ENCODE data around the gene OR7G1.

OR7G1 gene

DNA sequence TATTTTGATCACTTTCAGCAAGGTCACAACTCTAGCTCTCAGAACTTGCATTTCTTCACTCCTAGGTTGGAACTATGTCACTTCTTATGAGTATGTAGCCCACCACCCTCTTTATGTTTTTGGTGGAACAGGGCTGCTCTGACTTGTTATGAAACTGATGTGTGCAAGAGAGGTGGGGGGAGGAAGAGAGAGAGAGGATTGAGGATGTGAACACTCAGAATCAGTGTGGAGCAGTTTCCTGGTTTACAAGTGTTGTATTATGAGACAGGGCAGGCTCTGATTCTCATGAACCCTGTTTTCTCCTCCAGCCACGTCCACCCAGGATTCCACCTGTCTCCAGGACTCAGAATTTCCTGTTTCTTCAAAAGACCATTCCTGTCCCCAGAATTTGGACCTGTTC lies 40.7 kb upstream of the OR7G1 start:
- H2BK15ac ChIP-seq (ENCODE audit: low read length): no peak overlapping the region
- no peak overlapping the region for H2BK120ac ChIP-seq (ENCODE audit: low read depth, low read length)
- no peak overlapping the region for H4K91ac ChIP-seq (ENCODE audit: low read depth, low read length, poor library complexity)
- no peak for DNase-seq (ENCODE audit: low spot score)
- no peaks in the 10 kb centered on the region for H3K4me1 ChIP-seq (ENCODE audit: control insufficient read depth in 2 of 2, insufficient read depth in 1 of 2, low read depth in 1 of 2, low read length in 2 of 2)
- H3K36me3 ChIP-seq (replicated peaks in 1 of 2; ENCODE audit: control insufficient read depth in 2 of 2, insufficient read depth in 2 of 2, low read length in 2 of 2): peaks cover 64 to 92% of the 10 kb centered on the region in 2 donors
- no peak overlapping the region for H2BK12ac ChIP-seq (ENCODE audit: low read length)
- no peak overlapping the region for H2BK5ac ChIP-seq (ENCODE audit: low read length)
- H3K27ac ChIP-seq (replicated peaks; ENCODE audit: low read length): no peak overlapping the region
- no peak overlapping the region for H3K4me3 ChIP-seq (ENCODE audit: low read length in 2 of 2)
- no peak overlapping the region for H3K23ac ChIP-seq (ENCODE audit: low read depth, low read length, poor library complexity)
- no peak overlapping the region for H3K4me2 ChIP-seq (ENCODE audit: insufficient read depth, low read length, poor library complexity, severe bottlenecking)
- WGBS, 2 donors (ENCODE audit: extremely low coverage in 2 of 2, insufficient read length in 2 of 2, insufficient replicate concordance in 1 of 2): no CpG with 5 or more reads among the region's 1 CpG
- H2AFZ ChIP-seq (ENCODE audit: low read length): no peak overlapping the region
- no peak overlapping the region for H2AK5ac ChIP-seq (ENCODE audit: low read depth, low read length)
- no peak overlapping the region for H4K8ac ChIP-seq (ENCODE audit: low read depth, low read length)
- no peak overlapping the region for H3K9ac ChIP-seq (ENCODE audit: low read depth, low read length, poor library complexity)
- peaks cover 59 to 94% of the 10 kb centered on the region in 2 donors for H3K9me3 ChIP-seq (replicated peaks in 1 of 2; ENCODE audit: control insufficient read depth in 2 of 2, insufficient read depth in 1 of 2, low read depth in 1 of 2, low read length in 2 of 2)
- H3K27me3 ChIP-seq (ENCODE audit: control insufficient read depth in 3 of 3, insufficient read depth in 3 of 3, low read depth in 1 of 3, low read length in 3 of 3): no peaks in the 10 kb centered on the region
- no peak overlapping the region for H3K18ac ChIP-seq (ENCODE audit: low read length)
- H3K4ac ChIP-seq (ENCODE audit: low read length): no peak overlapping the region
- no peak overlapping the region for H3K14ac ChIP-seq (ENCODE audit: low read length)
- peaks cover 2% of the 10 kb centered on the region for H3K79me1 ChIP-seq (ENCODE audit: low read depth, low read length)

DNA sequence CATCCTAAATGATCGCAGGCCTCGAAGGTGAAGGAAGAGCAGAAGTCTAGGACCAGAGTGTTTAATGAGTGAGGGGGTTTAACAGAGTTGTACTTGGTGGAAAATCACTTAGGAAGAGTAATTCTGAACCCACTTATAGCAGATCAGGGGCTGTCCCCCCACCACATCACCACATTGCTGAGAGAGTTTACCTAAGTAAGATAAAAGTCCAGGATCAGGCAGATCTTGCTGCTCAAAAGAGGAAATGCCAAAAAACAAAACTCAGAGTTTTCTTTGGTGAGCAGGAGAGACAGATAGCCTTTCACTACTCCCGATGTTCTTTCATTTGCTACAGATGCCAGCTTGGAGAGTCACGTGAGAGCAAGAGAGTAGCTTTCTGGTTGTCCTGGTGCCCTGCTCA lies 40.0 kb upstream of the OR7G1 start:
- Histone ChIP-seq H4K8ac (ENCODE audit: low read depth, low read length) (no peak overlapping the region), H3K4ac (ENCODE audit: low read length) (no peak overlapping the region), H3K4me2 (ENCODE audit: insufficient read depth, low read length, poor library complexity, severe bottlenecking) (no peak overlapping the region), H2BK120ac (ENCODE audit: low read depth, low read length) (no peak overlapping the region), H3K18ac (ENCODE audit: low read length) (no peak overlapping the region), H2BK12ac (ENCODE audit: low read length) (no peak overlapping the region), H3K27me3 (ENCODE audit: control insufficient read depth in 3 of 3, insufficient read depth in 3 of 3, low read depth in 1 of 3, low read length in 3 of 3) (no peaks in the 10 kb centered on the region), H3K23ac (ENCODE audit: low read depth, low read length, poor library complexity) (no peak overlapping the region), H2AK5ac (ENCODE audit: low read depth, low read length) (no peak overlapping the region), H2BK15ac (ENCODE audit: low read length) (no peak overlapping the region), H3K27ac (replicated peaks; ENCODE audit: low read length) (no peak overlapping the region), H3K14ac (ENCODE audit: low read length) (no peak overlapping the region), H3K79me1 (ENCODE audit: low read depth, low read length) (peaks cover 2% of the 10 kb centered on the region), H3K4me3 (ENCODE audit: low read length in 2 of 2) (no peak overlapping the region), H3K9ac (ENCODE audit: low read depth, low read length, poor library complexity) (no peak overlapping the region), H3K4me1 (ENCODE audit: control insufficient read depth in 2 of 2, insufficient read depth in 1 of 2, low read depth in 1 of 2, low read length in 2 of 2) (no peaks in the 10 kb centered on the region), H3K36me3 (replicated peaks in 1 of 2; ENCODE audit: control insufficient read depth in 2 of 2, insufficient read depth in 2 of 2, low read length in 2 of 2) (peaks cover 60 to 89% of the 10 kb centered on the region in 2 donors), H2AFZ (ENCODE audit: low read length) (no peak overlapping the region), H4K91ac (ENCODE audit: low read depth, low read length, poor library complexity) (no peak overlapping the region), H2BK5ac (ENCODE audit: low read length) (no peak overlapping the region), H3K9me3 (replicated peaks in 1 of 2; ENCODE audit: control insufficient read depth in 2 of 2, insufficient read depth in 1 of 2, low read depth in 1 of 2, low read length in 2 of 2) (peaks cover 56 to 94% of the 10 kb centered on the region in 2 donors)
- no CpG with 5 or more reads among the region's 4 CpGs for WGBS, 2 donors (ENCODE audit: extremely low coverage in 2 of 2, insufficient read length in 2 of 2, insufficient replicate concordance in 1 of 2)
- DNase-seq (ENCODE audit: low spot score): no peak

DNA sequence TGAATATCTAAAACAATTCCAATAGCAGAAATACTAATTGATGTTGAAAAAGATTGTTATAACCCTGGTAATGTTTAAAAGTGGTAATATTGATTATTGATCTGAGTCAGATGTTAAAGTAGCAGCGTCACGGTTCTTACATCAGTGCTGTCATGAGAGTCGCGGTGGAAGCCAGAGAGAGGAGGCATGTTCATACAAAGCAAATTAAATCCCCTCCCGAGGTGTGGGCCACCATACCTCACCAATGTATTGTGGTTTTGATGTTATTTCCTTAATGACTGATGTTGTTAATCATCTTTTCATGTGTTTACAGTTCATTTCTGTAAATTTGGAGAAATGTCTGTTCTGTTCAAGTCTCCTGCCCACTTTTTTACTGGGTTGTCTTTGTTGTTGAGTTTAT lies 35.8 kb upstream of the OR7G1 start:
- H3K9ac ChIP-seq (ENCODE audit: low read depth, low read length, poor library complexity): no peak overlapping the region
- DNase-seq (ENCODE audit: low spot score): no peak
- H2BK12ac ChIP-seq (ENCODE audit: low read length): no peak overlapping the region
- no peak overlapping the region for H2BK120ac ChIP-seq (ENCODE audit: low read depth, low read length)
- no peak overlapping the region for H2BK5ac ChIP-seq (ENCODE audit: low read length)
- no peak overlapping the region for H3K4ac ChIP-seq (ENCODE audit: low read length)
- H4K91ac ChIP-seq (ENCODE audit: low read depth, low read length, poor library complexity): no peak overlapping the region
- peaks cover 52 to 93% of the 10 kb centered on the region in 2 donors for H3K9me3 ChIP-seq (replicated peaks in 1 of 2; ENCODE audit: control insufficient read depth in 2 of 2, insufficient read depth in 1 of 2, low read depth in 1 of 2, low read length in 2 of 2)
- no peak overlapping the region for H3K18ac ChIP-seq (ENCODE audit: low read length)
- H2BK15ac ChIP-seq (ENCODE audit: low read length): no peak overlapping the region
- WGBS, 2 donors (ENCODE audit: extremely low coverage in 2 of 2, insufficient read length in 2 of 2, insufficient replicate concordance in 1 of 2): no CpG with 5 or more reads among the region's 5 CpGs
- no peak overlapping the region for H3K4me2 ChIP-seq (ENCODE audit: insufficient read depth, low read length, poor library complexity, severe bottlenecking)
- H3K27ac ChIP-seq (replicated peaks; ENCODE audit: low read length): no peak overlapping the region
- no peak overlapping the region for H3K4me3 ChIP-seq (ENCODE audit: low read length in 2 of 2)
- no peak overlapping the region for H2AFZ ChIP-seq (ENCODE audit: low read length)
- no peaks in the 10 kb centered on the region for H3K27me3 ChIP-seq (ENCODE audit: control insufficient read depth in 3 of 3, insufficient read depth in 3 of 3, low read depth in 1 of 3, low read length in 3 of 3)
- H3K23ac ChIP-seq (ENCODE audit: low read depth, low read length, poor library complexity): no peak overlapping the region
- H4K8ac ChIP-seq (ENCODE audit: low read depth, low read length): no peak overlapping the region
- H2AK5ac ChIP-seq (ENCODE audit: low read depth, low read length): no peak overlapping the region
- H3K36me3 ChIP-seq (replicated peaks in 1 of 2; ENCODE audit: control insufficient read depth in 2 of 2, insufficient read depth in 2 of 2, low read length in 2 of 2): peaks cover 37 to 72% of the 10 kb centered on the region in 2 donors
- no peaks in the 10 kb centered on the region for H3K4me1 ChIP-seq (ENCODE audit: control insufficient read depth in 2 of 2, insufficient read depth in 1 of 2, low read depth in 1 of 2, low read length in 2 of 2)
- H3K14ac ChIP-seq (ENCODE audit: low read length): no peak overlapping the region
- peaks cover 17% of the 10 kb centered on the region for H3K79me1 ChIP-seq (ENCODE audit: low read depth, low read length)

DNA sequence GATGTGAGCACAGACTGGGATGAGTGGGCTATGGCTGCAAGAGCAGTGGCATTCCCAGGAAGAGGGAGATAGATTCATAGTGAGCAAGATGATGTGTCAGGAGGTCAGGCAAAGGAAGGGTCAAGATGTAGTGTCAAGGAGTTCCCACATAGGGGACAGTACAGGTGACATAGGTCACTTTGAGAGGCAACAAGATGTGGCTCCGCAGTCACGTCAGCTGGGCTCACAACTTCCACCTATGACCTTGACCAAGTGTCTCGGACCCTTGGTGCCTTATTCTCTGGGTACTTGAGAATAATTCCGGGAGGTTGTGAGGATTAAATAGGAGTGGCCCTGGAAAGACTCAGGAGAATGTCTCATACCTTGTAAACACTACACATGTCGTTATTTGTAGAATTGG lies 35.1 kb upstream of the OR7G1 start:
- H2AK5ac ChIP-seq (ENCODE audit: low read depth, low read length): no peak overlapping the region
- no peak overlapping the region for H3K4ac ChIP-seq (ENCODE audit: low read length)
- no peak overlapping the region for H3K27ac ChIP-seq (replicated peaks; ENCODE audit: low read length)
- H3K9me3 ChIP-seq (replicated peaks in 1 of 2; ENCODE audit: control insufficient read depth in 2 of 2, insufficient read depth in 1 of 2, low read depth in 1 of 2, low read length in 2 of 2): peaks cover 47 to 92% of the 10 kb centered on the region in 2 donors
- peaks cover 19% of the 10 kb centered on the region for H3K79me1 ChIP-seq (ENCODE audit: low read depth, low read length)
- H3K14ac ChIP-seq (ENCODE audit: low read length): no peak overlapping the region
- WGBS, 2 donors (ENCODE audit: extremely low coverage in 2 of 2, insufficient read length in 2 of 2, insufficient replicate concordance in 1 of 2): no CpG with 5 or more reads among the region's 5 CpGs
- no peak overlapping the region for H2BK5ac ChIP-seq (ENCODE audit: low read length)
- no peak overlapping the region for H3K18ac ChIP-seq (ENCODE audit: low read length)
- no peak overlapping the region for H2BK120ac ChIP-seq (ENCODE audit: low read depth, low read length)
- H3K4me2 ChIP-seq (ENCODE audit: insufficient read depth, low read length, poor library complexity, severe bottlenecking): no peak overlapping the region
- no peak overlapping the region for H2AFZ ChIP-seq (ENCODE audit: low read length)
- no peaks in the 10 kb centered on the region for H3K27me3 ChIP-seq (ENCODE audit: control insufficient read depth in 3 of 3, insufficient read depth in 3 of 3, low read depth in 1 of 3, low read length in 3 of 3)
- no peak overlapping the region for H2BK12ac ChIP-seq (ENCODE audit: low read length)
- no peak overlapping the region for H4K91ac ChIP-seq (ENCODE audit: low read depth, low read length, poor library complexity)
- no peak overlapping the region for H4K8ac ChIP-seq (ENCODE audit: low read depth, low read length)
- H3K23ac ChIP-seq (ENCODE audit: low read depth, low read length, poor library complexity): peak overlapping the region; percentile 17
- no peak overlapping the region for H3K4me3 ChIP-seq (ENCODE audit: low read length in 2 of 2)
- H3K9ac ChIP-seq (ENCODE audit: low read depth, low read length, poor library complexity): no peak overlapping the region
- H2BK15ac ChIP-seq (ENCODE audit: low read length): no peak overlapping the region
- DNase-seq (ENCODE audit: low spot score): no peak
- peaks cover 31 to 65% of the 10 kb centered on the region in 2 donors for H3K36me3 ChIP-seq (replicated peaks in 1 of 2; ENCODE audit: control insufficient read depth in 2 of 2, insufficient read depth in 2 of 2, low read length in 2 of 2)
- no peaks in the 10 kb centered on the region for H3K4me1 ChIP-seq (ENCODE audit: control insufficient read depth in 2 of 2, insufficient read depth in 1 of 2, low read depth in 1 of 2, low read length in 2 of 2)

Measured in neuronal stem cell (in vitro differentiated cells).